Brain microvascular endothelial cell (primary cell): ENCODE results near the gene NKX1-2.

ENCODE experiments used
- DNase-seq: peaks from one replicate; pipeline ENCODE4 v3.0.0-alpha.2; 2020
- H3K27ac ChIP-seq: fragments of 250-450 bp; sonication (Bioruptor Pico); 2 replicates; pipeline ENCODE4 v1.5.1; 2020; ENCODE audit warnings: mild to moderate bottlenecking, moderate library complexity
- H3K27me3 ChIP-seq: fragments of 250-450 bp; sonication (Bioruptor Pico); replicated peaks from 2 replicates; pipeline ENCODE4 v1.5.1; 2020; ENCODE audit warnings: mild to moderate bottlenecking
- H3K36me3 ChIP-seq: fragments of 250-450 bp; sonication (Bioruptor Pico); replicated peaks from 2 replicates; pipeline ENCODE4 v1.5.1; 2020; ENCODE audit warnings: mild to moderate bottlenecking
- H3K4me3 ChIP-seq: 2 replicates; pipeline ENCODE4 v1.5.1; 2011; ENCODE audit warnings: low read depth, mild to moderate bottlenecking, control low read depth, low read length, moderate library complexity
- in situ Hi-C: cut with HindIII; loops from 2 replicates; pipeline ENCODE4 v1.10.0; 2017; ENCODE audit warnings: low sequenced_read_pairs, low pct_ligation_motif_present
- TF ChIP-seq, protein P1 (sequence below): IDR thresholded peaks from 2 replicates; pipeline ENCODE4 v1.5.1; 2011; ENCODE audit warnings: low read depth, mild to moderate bottlenecking, moderate library complexity, low read length, control low read depth, inconsistent platforms; ENCODE audit errors: missing control alignments

The NKX1-2 gene

DNA sequence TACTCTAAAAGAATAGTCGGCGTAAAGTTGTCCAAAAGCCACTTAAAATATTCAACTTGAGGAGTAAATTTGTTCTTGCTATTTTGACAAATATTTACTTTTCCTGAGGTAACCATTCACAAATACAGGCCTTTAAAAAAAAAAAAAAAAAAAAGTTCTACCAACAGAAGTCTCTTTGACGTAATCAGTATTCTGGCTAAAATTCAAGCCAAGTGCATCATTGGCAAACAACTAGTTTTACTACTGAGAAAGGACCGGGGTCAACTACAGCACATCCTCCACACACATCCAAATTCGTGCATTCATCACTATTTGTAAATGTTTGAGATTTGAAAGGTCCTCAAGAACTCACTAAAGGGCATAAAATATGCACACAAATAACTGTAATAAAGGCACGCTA, 33.1 kb downstream of the NKX1-2 start:
- H3K27me3 ChIP-seq = no peaks in the 10 kb centered on the region
- no peak overlapping the region for H3K27ac ChIP-seq
- TF ChIP-seq, protein P1, sequence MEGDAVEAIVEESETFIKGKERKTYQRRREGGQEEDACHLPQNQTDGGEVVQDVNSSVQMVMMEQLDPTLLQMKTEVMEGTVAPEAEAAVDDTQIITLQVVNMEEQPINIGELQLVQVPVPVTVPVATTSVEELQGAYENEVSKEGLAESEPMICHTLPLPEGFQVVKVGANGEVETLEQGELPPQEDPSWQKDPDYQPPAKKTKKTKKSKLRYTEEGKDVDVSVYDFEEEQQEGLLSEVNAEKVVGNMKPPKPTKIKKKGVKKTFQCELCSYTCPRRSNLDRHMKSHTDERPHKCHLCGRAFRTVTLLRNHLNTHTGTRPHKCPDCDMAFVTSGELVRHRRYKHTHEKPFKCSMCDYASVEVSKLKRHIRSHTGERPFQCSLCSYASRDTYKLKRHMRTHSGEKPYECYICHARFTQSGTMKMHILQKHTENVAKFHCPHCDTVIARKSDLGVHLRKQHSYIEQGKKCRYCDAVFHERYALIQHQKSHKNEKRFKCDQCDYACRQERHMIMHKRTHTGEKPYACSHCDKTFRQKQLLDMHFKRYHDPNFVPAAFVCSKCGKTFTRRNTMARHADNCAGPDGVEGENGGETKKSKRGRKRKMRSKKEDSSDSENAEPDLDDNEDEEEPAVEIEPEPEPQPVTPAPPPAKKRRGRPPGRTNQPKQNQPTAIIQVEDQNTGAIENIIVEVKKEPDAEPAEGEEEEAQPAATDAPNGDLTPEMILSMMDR = no peak
- in situ Hi-C loops = no loop called here
- no peak for DNase-seq
- peaks cover 4% of the 10 kb centered on the region for H3K36me3 ChIP-seq
- no peak overlapping the region for H3K4me3 ChIP-seq

DNA sequence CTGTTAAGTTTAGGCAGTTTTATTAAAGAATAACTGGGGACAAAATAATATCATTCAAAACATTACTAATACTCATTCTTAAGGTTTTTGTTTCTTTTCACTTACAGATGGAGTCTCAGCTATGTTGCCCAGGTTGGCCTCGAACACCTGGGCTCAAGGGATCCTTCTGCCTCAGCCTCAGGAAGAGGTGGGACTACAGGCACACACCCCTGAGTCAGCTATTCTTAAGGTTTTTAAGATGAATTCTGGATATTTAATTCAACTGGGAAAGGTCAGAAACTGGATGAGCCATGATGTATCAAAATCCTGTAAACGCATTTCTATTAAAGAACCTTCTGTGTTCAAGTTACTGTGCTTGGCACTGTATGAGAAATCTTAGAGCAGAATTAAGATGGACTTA, 34.6 kb downstream of the NKX1-2 start:
- Histone ChIP-seq H3K36me3 (peaks cover 14% of the 10 kb centered on the region), H3K4me3 (no peak overlapping the region), H3K27me3 (no peaks in the 10 kb centered on the region), H3K27ac (no peak overlapping the region)
- TF ChIP-seq, protein P1 = no peak
- in situ Hi-C loops = no loop called here
- DNase-seq = no peak

DNA sequence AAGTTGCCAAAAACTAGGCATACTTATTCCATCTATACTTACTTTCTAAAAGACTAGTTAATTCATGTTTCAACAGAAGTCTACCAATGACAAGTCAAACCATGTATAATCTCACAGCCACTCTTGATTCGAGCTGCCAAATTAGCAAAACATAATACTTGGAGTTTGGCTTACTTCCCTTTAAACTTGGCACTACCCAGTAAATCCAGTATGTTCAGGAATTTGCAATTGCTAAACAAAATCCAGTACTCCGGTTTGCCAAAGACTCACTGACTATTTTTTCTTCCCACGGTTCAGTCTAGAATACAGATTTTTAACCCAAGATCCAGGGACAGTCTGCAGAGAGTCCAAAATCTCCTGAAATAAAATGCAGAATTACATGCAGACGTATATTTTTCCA, 35.8 kb downstream of the NKX1-2 start:
- Histone ChIP-seq H3K36me3 (peaks cover 19% of the 10 kb centered on the region), H3K27ac (no peak overlapping the region), H3K4me3 (no peak overlapping the region), H3K27me3 (no peaks in the 10 kb centered on the region)
- in situ Hi-C loops = no loop called here
- TF ChIP-seq, protein P1 = no peak
- no peak for DNase-seq

DNA sequence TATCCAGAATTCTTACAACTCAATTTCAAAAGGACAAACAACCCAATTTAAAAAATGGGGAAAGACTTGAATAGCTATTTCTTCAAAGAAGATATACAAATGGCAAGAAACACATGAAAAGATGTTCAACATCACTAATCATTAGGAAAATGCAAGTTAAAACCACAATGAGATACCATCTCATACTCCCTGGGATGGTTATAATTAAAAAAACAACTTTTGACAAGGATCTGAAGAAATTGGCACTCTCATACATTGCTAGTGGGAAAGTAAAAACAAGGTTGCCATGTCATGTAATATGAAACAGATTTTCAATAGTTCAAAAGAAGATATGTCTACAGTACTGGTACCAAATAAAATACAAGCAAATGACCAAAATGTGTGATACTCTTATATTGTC, 40.1 kb downstream of the NKX1-2 start:
- TF ChIP-seq, protein P1 = no peak
- in situ Hi-C loops = no loop called here

GRCh38 chr10:124408357-124408756, 41.5 kb downstream of the NKX1-2 start:
- DNase-seq = no peak
- H3K36me3 ChIP-seq = peaks cover 61% of the 10 kb centered on the region
- in situ Hi-C loops = no loop called here
- TF ChIP-seq, protein P1 = no peak
- H3K4me3 ChIP-seq = no peak overlapping the region
- H3K27me3 ChIP-seq = no peaks in the 10 kb centered on the region
- H3K27ac ChIP-seq = no peak overlapping the region

More for the DNA sequence above, 40.1 kb downstream of the NKX1-2 start:
- H3K27ac ChIP-seq = no peak overlapping the region
- H3K27me3 ChIP-seq = no peaks in the 10 kb centered on the region
- no peak for DNase-seq
- no peak overlapping the region for H3K4me3 ChIP-seq
- peaks cover 51% of the 10 kb centered on the region for H3K36me3 ChIP-seq

DNA sequence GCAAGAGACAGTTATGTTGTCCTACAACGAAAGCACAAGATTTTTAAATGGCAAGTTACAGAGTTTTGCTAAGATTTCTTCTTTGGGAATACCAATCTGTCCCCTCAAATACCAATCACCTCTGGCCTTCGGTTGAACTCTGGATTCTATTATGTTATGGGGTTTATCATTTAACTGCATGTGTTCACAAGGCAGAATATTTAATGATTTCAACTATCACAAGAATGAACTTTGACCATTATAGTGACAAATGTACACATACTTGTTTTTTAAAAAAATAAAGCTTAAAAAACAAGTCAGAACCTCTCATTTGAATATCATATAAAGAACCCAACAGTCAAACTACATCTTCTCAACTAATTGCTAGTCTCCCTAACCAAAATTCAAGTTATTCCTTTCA, 42.4 kb downstream of the NKX1-2 start:
- peaks cover 70% of the 10 kb centered on the region for H3K36me3 ChIP-seq
- DNase-seq = no peak
- H3K4me3 ChIP-seq = no peak overlapping the region
- in situ Hi-C loops = no loop called here
- no peaks in the 10 kb centered on the region for H3K27me3 ChIP-seq
- H3K27ac ChIP-seq = no peak overlapping the region
- TF ChIP-seq, protein P1 = no peak
